Endodermal cell (in vitro differentiated cells): ENCODE measurements around the gene KRT16. TPM values are rescaled to one million over a fixed set of nuclear protein-coding genes. Genes with fewer than 3 reads are reported as not detected.

ENCODE experiments used
- DNase-seq: peaks from one replicate; pipeline ENCODE4 v3.0.0-alpha.2; 2017
- H3K27ac ChIP-seq: 2 replicates; pipeline ENCODE4 v1.5.1; 2013; ENCODE audit warnings: mild to moderate bottlenecking, low read depth, low read length, moderate library complexity
- H3K27me3 ChIP-seq: 2 replicates; pipeline ENCODE4 v1.6.1; 2013; ENCODE audit warnings: mild to moderate bottlenecking, low read length, moderate library complexity; ENCODE audit not compliant: insufficient read depth, control insufficient read depth, poor library complexity, severe bottlenecking
- H3K36me3 ChIP-seq: 2 replicates; pipeline ENCODE4 v1.7.0; 2013; ENCODE audit warnings: mild to moderate bottlenecking, low read length, moderate library complexity; ENCODE audit not compliant: control insufficient read depth, insufficient read depth
- H3K4me1 ChIP-seq: one replicate; pipeline ENCODE4 v1.7.0; 2013; ENCODE audit warnings: low read length; ENCODE audit not compliant: control insufficient read depth, insufficient read depth
- H3K4me3 ChIP-seq: 2 replicates; pipeline ENCODE4 v1.5.1; 2013; ENCODE audit warnings: mild to moderate bottlenecking, low read length, moderate library complexity
- H3K9ac ChIP-seq: 2 replicates; pipeline ENCODE4 v1.6.1; 2013; ENCODE audit warnings: mild to moderate bottlenecking, low read length, moderate library complexity; ENCODE audit not compliant: poor library complexity, severe bottlenecking; ENCODE audit errors: extremely low read depth
- H3K9me3 ChIP-seq: 2 replicates; pipeline ENCODE4 v1.6.1; 2013; ENCODE audit warnings: mild to moderate bottlenecking, low read length, moderate library complexity; ENCODE audit not compliant: control insufficient read depth
- H3K27ac Mint-ChIP-seq: 2 replicates; pipeline ENCODE4 v1.8.0; 2020; ENCODE audit warnings: mixed read lengths
- H3K27me3 Mint-ChIP-seq: 2 replicates; pipeline ENCODE4 v1.8.0; 2021; ENCODE audit warnings: mild to moderate bottlenecking, mixed read lengths; ENCODE audit not compliant: insufficient read depth
- H3K36me3 Mint-ChIP-seq: 2 replicates; pipeline ENCODE4 v1.8.0; 2020; ENCODE audit warnings: low read depth, mixed read lengths
- H3K4me1 Mint-ChIP-seq: 2 replicates; pipeline ENCODE4 v1.8.0; 2020; ENCODE audit warnings: mixed read lengths
- H3K4me3 Mint-ChIP-seq: 2 replicates; pipeline ENCODE4 v1.8.0; 2020; ENCODE audit warnings: mild to moderate bottlenecking, moderate library complexity, mixed read lengths
- H3K9me3 Mint-ChIP-seq: 2 replicates; pipeline ENCODE4 v1.8.0; 2020; ENCODE audit warnings: mild to moderate bottlenecking, mixed read lengths
- WGBS, 2 experiments: methylation state at CpG; one replicate each; pipeline versions ENCODE4 v1.1.5 to v1.1.7; 2013; ENCODE audit warnings: missing lambda C conversion rate in 2 of 2, mixed read lengths in 1 of 2; ENCODE audit not compliant: insufficient coverage in 1 of 2, insufficient read length in 1 of 2; 5-methylcytosine and 5-hydroxymethylcytosine counted together
- total RNA-seq, 2 donors: library from RNA; stranded (reverse); fragmentation: NEBNext Ultra II Directional in 1 of 2; extraction: Animal tissue kit (Norgen Biotek cat#: 25700) in 1 of 2; gene quantifications; 2 replicates in 1 of 2; 3 replicates in 1 of 2; pipeline ENCODE4 v1.2.1, GENCODE V29; 2021
- TF ChIP-seq, protein P1 (sequence below): fragments of 200-600 bp; sonication (generic); conservative IDR thresholded peaks from 2 replicates; pipeline ENCODE4 v1.5.0; 2021; ENCODE audit warnings: antibody characterized with exemption, mild to moderate bottlenecking

Gene KRT16
- total RNA-seq, 2 donors from 2014 or later: not detected

DNA sequence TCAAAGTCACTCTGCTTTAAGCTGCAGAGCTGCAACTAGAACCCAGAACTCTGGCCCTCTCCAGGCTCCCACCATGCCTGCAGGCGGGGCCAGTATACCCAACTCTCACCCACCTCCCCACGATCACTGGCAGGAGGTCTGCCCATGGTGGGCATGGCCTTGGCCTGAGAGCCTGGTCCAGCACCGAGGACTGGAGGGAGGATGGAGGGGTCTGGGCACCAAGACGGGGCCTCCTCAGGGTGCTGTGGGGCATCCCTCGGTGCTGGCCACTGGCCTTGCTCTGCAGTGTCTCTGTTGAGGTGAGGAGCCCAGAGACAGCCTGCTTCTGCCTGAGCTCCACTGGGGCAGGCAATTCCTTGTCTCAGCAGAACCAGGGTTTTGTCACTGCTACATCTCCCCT lies 1.5 kb upstream of the KRT16 start:
- Mint-ChIP-seq H3K4me1 (peaks cover 6% of the 10 kb centered on the region), H3K9me3 (no peaks in the 10 kb centered on the region), H3K27me3 (peaks cover 2% of the 10 kb centered on the region), H3K27ac (no peak overlapping the region), H3K4me3 (no peak overlapping the region), H3K36me3 (no peaks in the 10 kb centered on the region)
- WGBS, 2 experiments: 89% methylated on average over 5 of the region's 5 CpGs; no CpG with 5 or more reads in 1 of the 2 experiments
- H3K27ac ChIP-seq: no peak overlapping the region
- H3K9me3 ChIP-seq: no peaks in the 10 kb centered on the region
- peak; percentile 45 for DNase-seq
- H3K36me3 ChIP-seq: no peaks in the 10 kb centered on the region
- TF ChIP-seq, protein P1, sequence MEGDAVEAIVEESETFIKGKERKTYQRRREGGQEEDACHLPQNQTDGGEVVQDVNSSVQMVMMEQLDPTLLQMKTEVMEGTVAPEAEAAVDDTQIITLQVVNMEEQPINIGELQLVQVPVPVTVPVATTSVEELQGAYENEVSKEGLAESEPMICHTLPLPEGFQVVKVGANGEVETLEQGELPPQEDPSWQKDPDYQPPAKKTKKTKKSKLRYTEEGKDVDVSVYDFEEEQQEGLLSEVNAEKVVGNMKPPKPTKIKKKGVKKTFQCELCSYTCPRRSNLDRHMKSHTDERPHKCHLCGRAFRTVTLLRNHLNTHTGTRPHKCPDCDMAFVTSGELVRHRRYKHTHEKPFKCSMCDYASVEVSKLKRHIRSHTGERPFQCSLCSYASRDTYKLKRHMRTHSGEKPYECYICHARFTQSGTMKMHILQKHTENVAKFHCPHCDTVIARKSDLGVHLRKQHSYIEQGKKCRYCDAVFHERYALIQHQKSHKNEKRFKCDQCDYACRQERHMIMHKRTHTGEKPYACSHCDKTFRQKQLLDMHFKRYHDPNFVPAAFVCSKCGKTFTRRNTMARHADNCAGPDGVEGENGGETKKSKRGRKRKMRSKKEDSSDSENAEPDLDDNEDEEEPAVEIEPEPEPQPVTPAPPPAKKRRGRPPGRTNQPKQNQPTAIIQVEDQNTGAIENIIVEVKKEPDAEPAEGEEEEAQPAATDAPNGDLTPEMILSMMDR: no peak
- H3K27me3 ChIP-seq: no peaks in the 10 kb centered on the region
- H3K4me3 ChIP-seq: no peak overlapping the region
- H3K4me1 ChIP-seq: no peaks in the 10 kb centered on the region
- H3K9ac ChIP-seq: no peak overlapping the region

DNA sequence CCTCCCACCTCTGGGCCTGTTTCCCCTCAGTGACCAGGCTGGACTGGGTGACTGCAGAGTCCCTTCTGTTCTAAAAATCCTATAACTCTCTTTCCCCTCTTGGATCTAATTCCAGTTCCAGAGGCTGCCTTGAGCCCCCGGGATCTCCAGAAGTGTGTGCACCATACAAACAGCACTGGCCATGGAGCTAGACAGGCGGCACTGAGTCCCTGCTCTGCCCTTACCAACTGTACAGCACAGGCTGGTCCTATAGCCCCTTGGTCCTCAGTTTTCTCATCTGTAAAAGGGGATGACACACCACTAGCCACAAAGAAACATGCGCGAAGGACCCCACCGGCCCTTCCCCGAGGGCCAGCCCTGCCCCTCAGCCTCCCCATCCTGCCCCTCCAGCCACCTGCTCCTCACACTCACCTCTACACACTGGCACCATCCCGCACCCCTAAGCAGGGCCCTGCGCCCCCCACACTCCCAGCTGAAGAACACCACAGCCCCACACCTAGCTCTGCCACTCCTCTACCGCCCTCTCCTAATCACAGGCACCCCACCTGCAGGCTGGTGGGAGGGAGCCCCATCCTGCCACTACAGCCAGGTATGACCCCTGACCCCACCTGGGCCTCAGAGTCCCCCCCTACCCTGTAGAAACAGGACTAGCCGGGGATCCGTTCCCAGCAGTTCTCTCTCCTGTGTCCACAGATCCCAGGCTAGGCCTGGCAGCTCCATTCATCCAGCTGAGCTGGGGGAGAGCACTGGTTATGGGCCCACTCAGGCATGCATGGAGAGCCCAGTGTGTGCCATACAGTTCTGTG lies 913 bp upstream of the KRT16 start:
- no peak overlapping the region for H3K27ac ChIP-seq
- H3K36me3 ChIP-seq: no peaks in the 10 kb centered on the region
- Mint-ChIP-seq H3K27ac (no peak overlapping the region), H3K36me3 (no peaks in the 10 kb centered on the region), H3K4me1 (peaks cover 6% of the 10 kb centered on the region), H3K9me3 (no peaks in the 10 kb centered on the region), H3K27me3 (peaks cover 2% of the 10 kb centered on the region), H3K4me3 (no peak overlapping the region)
- no peak overlapping the region for H3K4me3 ChIP-seq
- no peaks in the 10 kb centered on the region for H3K4me1 ChIP-seq
- no peak overlapping the region for H3K9ac ChIP-seq
- TF ChIP-seq, protein P1: no peak
- DNase-seq: peak; percentile 38
- no peaks in the 10 kb centered on the region for H3K27me3 ChIP-seq
- no peaks in the 10 kb centered on the region for H3K9me3 ChIP-seq
- 83 to 87% methylated on average over 8 to 11 of the region's 11 CpGs for WGBS, 2 experiments

DNA sequence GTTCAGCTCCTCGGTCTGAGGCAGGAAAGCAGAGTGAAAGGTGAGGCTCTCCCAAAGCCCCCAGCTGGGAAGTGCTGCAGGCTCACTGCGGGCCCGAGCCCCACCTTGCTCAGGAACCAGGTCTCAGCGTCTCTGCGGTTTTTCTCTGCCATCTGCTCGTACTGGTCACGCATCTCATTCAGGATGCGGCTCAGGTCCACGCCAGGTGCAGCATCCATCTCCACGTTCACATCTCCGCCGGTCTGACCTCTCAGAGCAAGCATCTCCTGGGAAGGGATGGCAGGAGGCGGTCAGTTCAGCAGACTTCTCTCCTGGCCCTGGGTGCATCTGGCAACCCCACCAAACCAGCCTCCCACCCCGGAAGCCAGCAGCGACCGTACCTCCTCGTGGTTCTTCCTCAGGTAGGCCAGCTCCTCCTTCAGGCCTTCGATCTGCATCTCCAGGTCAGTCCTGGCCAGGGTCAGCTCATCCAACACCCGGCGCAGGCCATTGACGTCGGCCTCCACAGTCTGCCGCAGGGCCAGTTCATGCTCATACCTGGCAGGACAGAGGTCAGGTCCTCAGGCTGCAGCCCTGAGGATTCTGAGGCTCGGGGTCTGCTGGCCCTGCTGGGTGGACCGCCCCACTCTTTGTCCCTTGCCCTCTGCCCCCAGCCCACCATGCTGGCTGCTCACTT lies 1.5 kb downstream of the KRT16 start:
- Mint-ChIP-seq H3K27me3 (peaks cover 2% of the 10 kb centered on the region), H3K36me3 (no peaks in the 10 kb centered on the region), H3K4me1 (peaks cover 6% of the 10 kb centered on the region), H3K9me3 (peaks cover 12% of the 10 kb centered on the region), H3K27ac (no peak overlapping the region), H3K4me3 (no peak overlapping the region)
- DNase-seq: peak; percentile 44
- Histone ChIP-seq H3K4me1 (no peaks in the 10 kb centered on the region), H3K9ac (no peak overlapping the region), H3K27me3 (no peaks in the 10 kb centered on the region), H3K4me3 (no peak overlapping the region), H3K9me3 (peaks cover 12% of the 10 kb centered on the region), H3K27ac (no peak overlapping the region), H3K36me3 (no peaks in the 10 kb centered on the region)
- 92 to 94% methylated on average over 15 to 25 of the region's 25 CpGs for WGBS, 2 experiments
- TF ChIP-seq, protein P1: no peak
